GM23248 (cell line): Measurements from ENCODE around the gene LYRM4. TPM values are rescaled to one million over a fixed set of nuclear protein-coding genes. Genes with fewer than 3 reads are reported as not detected.

Source experiments
- DNase-seq: peaks from one replicate; pipeline ENCODE4 v3.0.0-alpha.2; 2015
- H2AFZ ChIP-seq: fragments of 200-600 bp; sonication (generic); 2 replicates; pipeline ENCODE4 v1.6.1; 2016; ENCODE audit warnings: antibody characterized with exemption
- H3F3A ChIP-seq: fragments of 200-600 bp; sonication (generic); 2 replicates; pipeline ENCODE4 v1.6.1; 2016; ENCODE audit warnings: mild to moderate bottlenecking, antibody characterized with exemption, mixed run types; ENCODE audit not compliant: insufficient read depth
- H3K27ac ChIP-seq: fragments of 200-600 bp; sonication (generic); 2 replicates; pipeline ENCODE4 v1.5.1; 2016; ENCODE audit warnings: mild to moderate bottlenecking
- H3K27me3 ChIP-seq: fragments of 200-600 bp; sonication (generic); replicated peaks from 2 replicates; pipeline ENCODE4 v1.6.1; 2016; ENCODE audit warnings: mild to moderate bottlenecking; ENCODE audit not compliant: insufficient read depth
- H3K36me3 ChIP-seq: fragments of 200-600 bp; sonication (generic); 2 replicates; pipeline ENCODE4 v1.6.1; 2016; ENCODE audit warnings: low read depth, mild to moderate bottlenecking
- H3K4me1 ChIP-seq: fragments of 200-600 bp; sonication (generic); 2 replicates; pipeline ENCODE4 v1.6.1; 2016; ENCODE audit warnings: mild to moderate bottlenecking; ENCODE audit not compliant: insufficient read depth
- H3K4me2 ChIP-seq: fragments of 200-600 bp; sonication (generic); one replicate; pipeline ENCODE4 v1.6.1; 2016; ENCODE audit warnings: mild to moderate bottlenecking; ENCODE audit not compliant: unreplicated experiment
- H3K4me3 ChIP-seq: fragments of 200-600 bp; sonication (generic); 2 replicates; pipeline ENCODE4 v1.5.1; 2016; ENCODE audit warnings: mild to moderate bottlenecking
- H3K79me2 ChIP-seq: fragments of 200-600 bp; sonication (generic); 2 replicates; pipeline ENCODE4 v1.6.1; 2016; ENCODE audit warnings: mild to moderate bottlenecking; ENCODE audit not compliant: insufficient read depth
- H3K9ac ChIP-seq: fragments of 200-600 bp; sonication (generic); 2 replicates; pipeline ENCODE4 v1.6.1; 2016; ENCODE audit warnings: mild to moderate bottlenecking
- H3K9me2 ChIP-seq: fragments of 200-600 bp; sonication (generic); 2 replicates; pipeline ENCODE4 v1.6.1; 2016; ENCODE audit warnings: mixed run types, mild to moderate bottlenecking, moderate library complexity; ENCODE audit not compliant: insufficient read depth
- H3K9me3 ChIP-seq: fragments of 200-600 bp; sonication (generic); one replicate; pipeline ENCODE4 v1.6.1; 2017; ENCODE audit warnings: low read depth
- H4K20me1 ChIP-seq: fragments of 200-600 bp; sonication (generic); 2 replicates; pipeline ENCODE4 v1.6.0; 2016; ENCODE audit not compliant: insufficient read depth
- EZH2 ChIP-seq: fragments of 200-600 bp; sonication (generic); IDR thresholded peaks from 2 replicates; pipeline ENCODE4 v1.6.1; 2018; ENCODE audit warnings: antibody characterized with exemption, mild to moderate bottlenecking; ENCODE audit not compliant: insufficient read depth, poor library complexity, severe bottlenecking
- EZH2phosphoT487 ChIP-seq: fragments of 200-600 bp; sonication (generic); IDR thresholded peaks from 2 replicates; pipeline ENCODE4 v1.6.1; 2018; ENCODE audit warnings: antibody characterized with exemption, moderate library complexity, mild to moderate bottlenecking, low read depth; ENCODE audit not compliant: insufficient read depth
- WGBS, 2 experiments: methylation state at CpG; one replicate each; pipeline ENCODE4 v1.1.6; 2015 to 2017; ENCODE audit warnings: low lambda C conversion rate in 2 of 2, low coverage in 1 of 2; ENCODE audit errors: missing lambda C conversion rate in 2 of 2; 5-methylcytosine and 5-hydroxymethylcytosine counted together
- in situ Hi-C: fragments of 300-500 bp; cut with MboI; formaldehyde crosslinking; loops from 2 replicates; pipeline ENCODE4 v1.15.0; 2020
- polyA plus RNA-seq: library from polyadenylated mRNA; unstranded; fragments of >200 nt; fragmentation: Nextera tagmentation; extraction: Ambion mirVana; gene quantifications from 2 replicates; pipeline ENCODE4 v1.2.1, GENCODE V29; 2016
- total RNA-seq: library from RNA; depleted of rRNA; stranded (reverse); fragments of >200 nt; shearing (Covaris generic); gene quantifications from 2 replicates; pipeline ENCODE4 v1.2.3, GENCODE V29; 2014

The LYRM4 gene
- total and polyA plus RNA-seq, 2 experiments from 2014 or later, result 27.1 to 28.0 TPM

DNA sequence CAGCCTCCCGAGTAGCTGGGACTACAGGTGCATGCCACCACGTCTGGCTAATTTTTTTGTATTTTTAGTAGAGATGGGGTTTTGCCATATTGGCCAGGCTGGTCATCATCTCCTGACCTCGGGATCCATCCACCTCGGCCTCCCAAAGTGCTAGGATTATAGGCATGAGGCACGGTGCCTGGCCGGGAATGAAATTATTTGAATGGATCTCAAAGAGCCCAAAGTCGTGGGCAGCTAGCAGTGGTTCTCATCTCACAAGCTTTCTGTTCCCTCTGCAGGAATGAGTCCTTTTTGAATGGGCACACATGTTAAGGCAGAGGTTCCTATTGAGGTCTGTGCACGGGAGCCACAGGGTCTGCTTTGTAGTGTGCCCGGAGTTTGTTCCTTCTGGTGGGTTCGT is 140.7 kb downstream of the LYRM4 start:
- TF ChIP-seq EZH2 (no peak), EZH2phosphoT487 (no peak)
- H3K27ac ChIP-seq, result no peak overlapping the region
- in situ Hi-C loops, result no loop called here
- no peaks in the 10 kb centered on the region for H3K9me2 ChIP-seq
- H3K4me3 ChIP-seq, result no peak overlapping the region
- no peak overlapping the region for H3K9ac ChIP-seq
- no peaks in the 10 kb centered on the region for H3K79me2 ChIP-seq
- DNase-seq, result no peak
- H3K4me1 ChIP-seq, result no peaks in the 10 kb centered on the region
- no peak overlapping the region for H3K4me2 ChIP-seq
- WGBS, 2 experiments, result 95 to 98% methylated on average over 10 of the region's 10 CpGs
- H3K36me3 ChIP-seq, result no peaks in the 10 kb centered on the region
- H2AFZ ChIP-seq, result no peak overlapping the region
- H3K9me3 ChIP-seq, result no peaks in the 10 kb centered on the region
- no peaks in the 10 kb centered on the region for H3K27me3 ChIP-seq
- no peaks in the 10 kb centered on the region for H3F3A ChIP-seq
- no peaks in the 10 kb centered on the region for H4K20me1 ChIP-seq

DNA sequence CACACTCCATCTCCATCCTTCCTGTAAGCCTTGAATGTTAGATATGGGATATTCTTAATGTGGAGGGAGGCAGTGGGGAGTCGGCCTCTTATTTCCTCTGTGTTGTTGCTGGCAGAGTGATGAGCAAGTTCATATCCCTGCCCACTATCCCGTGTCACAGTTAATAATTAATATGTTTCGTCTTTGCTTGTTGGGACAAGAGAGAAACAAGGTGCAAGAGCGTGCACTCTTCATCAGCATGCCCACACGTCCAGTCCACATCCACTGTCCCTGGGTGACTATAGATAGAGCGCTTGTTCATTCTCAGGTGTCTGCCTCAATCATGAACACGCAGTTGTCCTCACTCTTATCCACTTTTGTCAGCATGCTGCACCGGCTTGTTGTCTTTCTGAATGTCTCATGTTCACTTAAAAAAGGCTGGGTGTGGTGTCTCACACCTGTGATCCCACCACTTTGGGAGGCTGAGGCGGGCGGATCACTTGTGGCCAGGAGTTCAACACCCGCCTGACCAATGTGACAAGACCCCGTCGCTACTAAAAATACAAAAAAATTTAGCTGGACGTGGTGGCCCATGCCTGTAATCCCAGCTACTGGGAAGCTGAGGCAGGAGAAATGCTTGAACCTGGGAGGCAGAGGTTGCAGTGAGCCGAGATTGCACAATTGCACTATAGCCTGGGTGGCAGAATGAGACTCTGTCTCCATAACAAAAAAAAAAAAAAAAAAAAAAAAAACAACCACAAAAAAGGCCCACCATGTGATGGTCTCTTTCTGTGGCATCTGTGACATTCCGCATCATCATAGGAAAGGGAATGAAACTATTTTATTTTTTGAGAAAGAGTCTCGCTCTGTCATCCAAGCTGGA is 141.4 kb downstream of the LYRM4 start:
- H3K9me3 ChIP-seq, result no peaks in the 10 kb centered on the region
- no peaks in the 10 kb centered on the region for H3K9me2 ChIP-seq
- H3K27ac ChIP-seq, result no peak overlapping the region
- DNase-seq, result no peak
- no peak overlapping the region for H3K4me2 ChIP-seq
- H3K4me1 ChIP-seq, result no peaks in the 10 kb centered on the region
- H4K20me1 ChIP-seq, result no peaks in the 10 kb centered on the region
- H3K9ac ChIP-seq, result no peak overlapping the region
- no peak overlapping the region for H2AFZ ChIP-seq
- 96 to 97% methylated on average over 17 of the region's 17 CpGs for WGBS, 2 experiments
- no peak for TF ChIP-seq EZH2phosphoT487
- TF ChIP-seq EZH2, result no peak
- H3K79me2 ChIP-seq, result no peaks in the 10 kb centered on the region
- H3K27me3 ChIP-seq, result no peaks in the 10 kb centered on the region
- H3K4me3 ChIP-seq, result no peak overlapping the region
- H3K36me3 ChIP-seq, result no peaks in the 10 kb centered on the region
- H3F3A ChIP-seq, result no peaks in the 10 kb centered on the region
- in situ Hi-C loops, result no loop called here

DNA sequence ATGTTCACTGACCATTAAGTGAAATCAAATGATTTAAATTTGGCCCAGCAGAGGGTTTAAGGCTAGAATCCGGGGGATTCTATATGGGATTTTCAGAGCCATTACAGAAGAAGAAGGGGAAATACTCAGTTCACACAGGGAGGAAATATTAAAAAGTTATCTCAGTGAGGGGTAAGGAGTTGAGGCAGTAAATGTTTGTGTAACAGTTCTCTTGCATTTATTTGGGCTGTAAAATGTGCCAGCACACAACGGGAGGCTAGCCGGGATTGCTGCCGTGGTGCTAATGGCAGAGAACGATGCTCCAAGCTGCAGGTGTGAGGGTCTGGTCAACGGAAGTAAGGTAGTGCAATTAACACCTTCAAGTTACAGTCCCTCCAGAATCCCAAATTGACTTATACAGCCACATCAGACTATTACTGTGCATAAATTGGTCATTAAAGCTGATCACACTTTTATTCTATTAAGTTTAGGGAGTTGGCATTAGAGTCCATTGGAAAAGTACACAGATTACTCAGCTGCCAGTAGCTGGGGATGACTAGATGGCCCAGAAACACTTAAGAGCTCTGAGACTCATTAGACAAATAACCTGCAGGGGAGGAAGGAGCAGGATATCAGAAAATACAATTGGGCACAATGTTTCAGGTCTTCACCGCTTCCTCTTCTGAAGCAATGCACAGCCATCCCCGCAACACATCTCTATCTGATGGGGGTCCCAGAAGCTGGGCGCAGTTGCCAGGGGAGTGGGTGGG is 144.3 kb downstream of the LYRM4 start:
- H3K4me2 ChIP-seq, result no peak overlapping the region
- no peaks in the 10 kb centered on the region for H3K36me3 ChIP-seq
- peaks cover 5% of the 10 kb centered on the region; the same call in 1 of the 2 replicates for H3K4me1 ChIP-seq
- 69 to 74% methylated on average over 9 of the region's 9 CpGs for WGBS, 2 experiments
- no peaks in the 10 kb centered on the region for H4K20me1 ChIP-seq
- in situ Hi-C loops, result no loop called here
- no peaks in the 10 kb centered on the region for H3F3A ChIP-seq
- TF ChIP-seq EZH2phosphoT487 (no peak), EZH2 (no peak)
- no peak overlapping the region for H3K27ac ChIP-seq
- H3K9ac ChIP-seq, result no peak overlapping the region
- peak; percentile 47 for DNase-seq
- H3K79me2 ChIP-seq, result no peaks in the 10 kb centered on the region
- H3K4me3 ChIP-seq, result no peak overlapping the region
- H3K9me2 ChIP-seq, result no peaks in the 10 kb centered on the region
- no peaks in the 10 kb centered on the region for H3K27me3 ChIP-seq
- H3K9me3 ChIP-seq, result no peaks in the 10 kb centered on the region
- H2AFZ ChIP-seq, result no peak overlapping the region

DNA sequence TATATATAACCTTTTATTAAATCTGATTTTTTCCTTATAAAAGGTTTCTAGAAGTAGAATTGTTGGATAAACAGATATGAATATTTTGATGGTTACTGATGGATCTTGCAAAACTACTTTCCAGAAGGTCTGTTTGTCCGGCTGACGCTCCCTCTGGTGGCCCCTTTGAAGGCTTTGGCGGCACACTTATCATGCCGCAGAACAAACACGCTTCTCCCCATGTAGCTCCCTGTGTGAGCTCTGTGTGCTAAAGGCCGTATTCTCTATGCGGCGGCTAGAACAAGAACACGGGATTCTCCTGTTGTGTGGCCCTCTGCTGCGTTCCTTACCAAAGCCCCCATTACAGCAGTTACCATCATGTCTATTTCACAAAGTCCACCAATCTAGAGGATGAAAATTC is 145.6 kb downstream of the LYRM4 start:
- Histone ChIP-seq H3K4me1 (peaks cover 5% of the 10 kb centered on the region; the same call in 1 of the 2 replicates), H3K79me2 (no peaks in the 10 kb centered on the region), H3F3A (0 out of 2 replicates have a peak, but pooled peaks cover 4% of the 10 kb centered on the region), H3K36me3 (no peaks in the 10 kb centered on the region), H3K27ac (no peak overlapping the region), H3K4me3 (no peak overlapping the region), H3K9ac (no peak overlapping the region), H3K27me3 (no peaks in the 10 kb centered on the region), H3K9me3 (no peaks in the 10 kb centered on the region), H3K4me2 (no peak overlapping the region), H2AFZ (no peak overlapping the region), H3K9me2 (no peaks in the 10 kb centered on the region), H4K20me1 (no peaks in the 10 kb centered on the region)
- no peak for TF ChIP-seq EZH2
- no peak for TF ChIP-seq EZH2phosphoT487
- in situ Hi-C loops, result no loop called here
- WGBS, 2 experiments, result 52 to 63% methylated on average over 10 of the region's 10 CpGs
- peak; percentile 75 for DNase-seq
